BE2C (cell line): ENCODE measurements around the gene DDX11.
"Not testable (repeated sequence)": the region's sequence is repeated elsewhere in the genome, so short reads cannot be mapped to it uniquely, and the experiment has no call there.

Source experiments
- DNase-seq: peaks from one replicate; pipeline ENCODE4 v3.0.0-alpha.2; 2020
- H3K27me3 ChIP-seq: fragments of 250-450 bp; sonication (Bioruptor Pico); 2 replicates; pipeline ENCODE4 v1.5.1; 2020; ENCODE audit warnings: mild to moderate bottlenecking
- H3K36me3 ChIP-seq: fragments of 250-450 bp; sonication (Bioruptor Pico); 2 replicates; pipeline ENCODE4 v1.5.1; 2020; ENCODE audit warnings: mild to moderate bottlenecking
- H3K4me1 ChIP-seq: fragments of 250-450 bp; sonication (Bioruptor Pico); 2 replicates; pipeline ENCODE4 v1.5.1; 2020
- H3K4me3 ChIP-seq: 2 replicates; pipeline ENCODE4 v1.5.1; 2011; ENCODE audit warnings: low read depth, low read length
- H3K9me3 ChIP-seq: fragments of 250-450 bp; sonication (Bioruptor Pico); 2 replicates; pipeline ENCODE4 v1.5.1; 2020
- TF ChIP-seq, protein P1 (sequence below): IDR thresholded peaks from 2 replicates; pipeline ENCODE4 v1.5.1; 2012; ENCODE audit warnings: mild to moderate bottlenecking, low read depth, low read length

DDX11 gene

DNA sequence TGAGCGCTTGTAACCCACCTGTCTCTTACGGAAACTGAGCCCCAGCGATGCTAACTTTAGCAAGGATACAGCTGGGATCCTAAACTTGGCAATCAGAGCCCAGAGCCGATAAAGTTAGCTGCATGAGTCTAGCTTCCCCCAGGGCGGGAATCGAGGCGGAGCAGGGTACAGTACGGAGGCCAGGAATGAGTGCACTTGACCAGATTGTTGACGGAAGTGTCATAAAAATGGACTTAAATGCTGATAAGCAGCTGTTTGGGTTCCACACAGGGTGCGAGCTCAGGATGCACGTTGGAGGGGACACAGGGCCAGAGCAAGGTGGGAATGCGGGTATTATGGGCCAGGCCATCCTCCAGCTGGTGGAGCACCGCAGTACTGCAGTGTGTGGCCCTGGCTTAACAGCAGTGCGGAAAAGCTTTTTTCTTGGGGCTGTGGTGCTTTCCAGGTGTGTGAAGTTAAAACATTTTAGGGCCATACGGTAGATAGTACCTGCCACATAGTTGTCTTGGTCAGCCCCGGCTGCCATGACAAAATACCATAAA is 744 bp downstream of the DDX11 start:
- TF ChIP-seq, protein P1, sequence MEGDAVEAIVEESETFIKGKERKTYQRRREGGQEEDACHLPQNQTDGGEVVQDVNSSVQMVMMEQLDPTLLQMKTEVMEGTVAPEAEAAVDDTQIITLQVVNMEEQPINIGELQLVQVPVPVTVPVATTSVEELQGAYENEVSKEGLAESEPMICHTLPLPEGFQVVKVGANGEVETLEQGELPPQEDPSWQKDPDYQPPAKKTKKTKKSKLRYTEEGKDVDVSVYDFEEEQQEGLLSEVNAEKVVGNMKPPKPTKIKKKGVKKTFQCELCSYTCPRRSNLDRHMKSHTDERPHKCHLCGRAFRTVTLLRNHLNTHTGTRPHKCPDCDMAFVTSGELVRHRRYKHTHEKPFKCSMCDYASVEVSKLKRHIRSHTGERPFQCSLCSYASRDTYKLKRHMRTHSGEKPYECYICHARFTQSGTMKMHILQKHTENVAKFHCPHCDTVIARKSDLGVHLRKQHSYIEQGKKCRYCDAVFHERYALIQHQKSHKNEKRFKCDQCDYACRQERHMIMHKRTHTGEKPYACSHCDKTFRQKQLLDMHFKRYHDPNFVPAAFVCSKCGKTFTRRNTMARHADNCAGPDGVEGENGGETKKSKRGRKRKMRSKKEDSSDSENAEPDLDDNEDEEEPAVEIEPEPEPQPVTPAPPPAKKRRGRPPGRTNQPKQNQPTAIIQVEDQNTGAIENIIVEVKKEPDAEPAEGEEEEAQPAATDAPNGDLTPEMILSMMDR, result peak; percentile 34
- H3K4me1 ChIP-seq, H3K36me3 ChIP-seq, H3K27me3 ChIP-seq, H3K9me3 ChIP-seq: not testable (repeated sequence)
- peak overlapping the region; percentile 61 for H3K4me3 ChIP-seq
- peak; percentile 48 for DNase-seq

DNA sequence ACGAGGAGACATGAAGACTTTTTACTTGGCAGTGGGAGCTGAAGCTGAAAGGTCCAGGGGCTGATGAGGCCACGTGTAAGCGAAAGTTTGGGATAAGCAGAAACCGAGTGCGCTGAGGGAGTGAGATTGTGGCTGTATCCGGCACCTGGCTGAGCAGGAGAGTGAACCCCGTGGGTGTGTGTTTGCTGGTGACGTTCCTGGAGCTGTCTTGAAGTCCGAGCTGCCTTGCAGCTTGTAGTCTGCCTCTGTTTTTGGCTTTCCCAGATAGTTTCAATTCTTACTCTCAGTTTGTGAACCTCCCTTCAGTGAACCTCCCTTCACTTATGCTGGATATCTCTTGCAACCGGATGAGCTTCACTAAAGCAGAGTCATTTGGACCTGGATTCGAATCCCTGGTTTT is 2.5 kb downstream of the DDX11 start:
- not testable (repeated sequence) for DNase-seq, H3K9me3 ChIP-seq, H3K4me3 ChIP-seq

DNA sequence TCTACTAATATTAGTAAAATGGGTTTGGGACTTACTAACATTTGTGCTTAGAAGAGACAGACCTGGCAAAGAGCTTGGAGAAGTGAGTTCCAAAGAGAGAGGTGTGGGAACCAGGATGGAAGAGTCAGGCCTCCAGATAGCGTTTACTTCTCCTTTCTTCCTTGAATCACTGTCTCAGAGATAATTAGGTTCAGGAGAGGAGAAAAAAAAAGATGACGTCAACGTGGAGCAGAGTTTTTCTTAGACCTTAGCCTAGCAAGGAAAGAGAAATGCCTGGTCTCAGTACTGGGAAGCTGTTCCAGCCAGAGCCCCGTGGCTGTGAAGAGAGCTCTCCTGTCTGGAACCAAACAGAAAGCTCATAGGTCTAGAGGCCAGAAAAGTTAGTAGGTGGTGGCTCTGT is 3.4 kb downstream of the DDX11 start:
- not testable (repeated sequence) for H3K36me3 ChIP-seq, H3K4me1 ChIP-seq, H3K4me3 ChIP-seq, DNase-seq, H3K27me3 ChIP-seq, H3K9me3 ChIP-seq

More for the DNA sequence above, 2.5 kb downstream of the DDX11 start:
- H3K4me1 ChIP-seq, H3K27me3 ChIP-seq, H3K36me3 ChIP-seq: not testable (repeated sequence)

DNA sequence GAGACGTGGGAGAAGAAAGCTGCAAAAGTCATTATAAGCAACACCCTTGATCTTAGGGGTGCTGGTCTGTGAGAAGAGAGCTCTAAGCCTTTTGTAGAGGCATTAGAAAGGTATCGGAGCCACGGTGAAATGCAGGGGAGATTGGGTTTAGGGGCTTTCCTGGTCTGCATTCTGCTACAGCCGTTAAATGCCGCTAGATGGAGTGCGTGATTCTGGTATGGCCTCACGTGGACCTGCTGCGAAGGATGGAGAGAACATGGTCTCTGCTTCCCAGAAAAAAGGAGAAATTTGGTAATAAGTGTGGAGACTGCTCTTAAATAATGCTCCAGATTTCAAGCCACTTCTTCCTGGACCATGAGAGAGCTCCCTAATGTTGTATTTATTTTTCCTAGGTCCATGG is 4.3 kb downstream of the DDX11 start:
- DNase-seq, H3K9me3 ChIP-seq, H3K36me3 ChIP-seq, H3K4me3 ChIP-seq, H3K27me3 ChIP-seq, H3K4me1 ChIP-seq: not testable (repeated sequence)

DNA sequence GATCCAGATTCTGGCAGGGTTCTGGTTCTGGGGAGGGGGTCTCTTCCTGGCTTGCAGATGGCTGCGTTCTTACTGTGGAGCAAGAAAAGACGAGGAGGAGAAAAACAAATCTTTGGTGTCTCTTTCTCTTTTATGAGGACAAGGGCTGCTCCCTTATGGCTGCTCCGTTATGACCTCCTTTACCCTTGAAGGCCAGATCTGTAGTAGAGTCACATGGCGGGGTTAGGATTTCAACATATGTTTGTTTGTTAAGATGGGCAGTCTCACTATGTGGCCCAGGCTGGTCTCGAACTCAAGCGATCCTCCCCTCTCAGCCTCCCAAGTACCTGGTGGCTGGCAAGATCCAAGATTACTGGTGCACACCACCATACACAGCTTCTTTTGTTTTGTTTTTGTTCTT is 5.8 kb downstream of the DDX11 start:
- H3K36me3 ChIP-seq, H3K27me3 ChIP-seq, DNase-seq, H3K4me3 ChIP-seq, H3K9me3 ChIP-seq, H3K4me1 ChIP-seq: not testable (repeated sequence)

DNA sequence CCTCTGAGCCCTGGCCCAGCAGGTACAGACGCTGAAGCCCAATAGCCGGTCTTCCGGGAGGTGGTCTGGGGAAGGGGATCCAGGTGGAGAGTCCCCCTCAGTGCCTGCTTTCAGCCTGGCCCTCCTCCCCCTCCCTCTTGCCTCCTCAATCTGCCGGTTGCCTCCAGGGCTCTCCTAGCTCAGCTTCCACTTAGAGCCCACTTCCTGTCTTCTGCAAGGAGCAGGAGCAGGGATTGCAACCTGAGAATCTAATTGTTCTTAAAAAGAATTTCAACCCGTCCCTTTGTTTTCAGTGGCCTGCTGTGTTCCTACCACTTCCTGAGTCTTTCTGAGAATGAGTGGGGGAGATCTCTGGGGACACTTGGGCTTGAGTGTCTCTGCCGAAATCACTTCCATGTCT is 6.6 kb downstream of the DDX11 start:
- DNase-seq, H3K4me3 ChIP-seq, H3K4me1 ChIP-seq, H3K9me3 ChIP-seq, H3K27me3 ChIP-seq, H3K36me3 ChIP-seq: not testable (repeated sequence)

DNA sequence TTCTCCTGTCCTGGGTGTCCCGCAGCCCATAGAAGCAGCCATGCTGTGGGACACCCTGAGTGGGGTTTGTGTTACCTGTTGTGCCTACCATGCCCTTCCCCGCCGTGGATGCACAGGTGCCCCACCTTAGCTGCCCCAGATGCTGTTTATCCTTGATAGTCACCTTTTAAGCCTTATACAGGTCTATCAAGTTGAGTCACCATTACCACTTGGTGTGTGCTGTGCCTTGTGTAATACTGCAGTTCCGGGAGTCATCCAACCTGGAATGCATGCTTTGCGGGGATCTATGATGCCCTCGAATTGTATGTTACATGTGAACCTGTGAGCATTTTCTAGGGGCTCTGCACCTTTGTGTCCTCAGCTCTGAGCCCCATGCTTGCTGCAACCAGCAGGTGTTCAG is 7.6 kb downstream of the DDX11 start:
- H3K27me3 ChIP-seq, DNase-seq, H3K9me3 ChIP-seq, H3K4me3 ChIP-seq, H3K36me3 ChIP-seq, H3K4me1 ChIP-seq: not testable (repeated sequence)

DNA sequence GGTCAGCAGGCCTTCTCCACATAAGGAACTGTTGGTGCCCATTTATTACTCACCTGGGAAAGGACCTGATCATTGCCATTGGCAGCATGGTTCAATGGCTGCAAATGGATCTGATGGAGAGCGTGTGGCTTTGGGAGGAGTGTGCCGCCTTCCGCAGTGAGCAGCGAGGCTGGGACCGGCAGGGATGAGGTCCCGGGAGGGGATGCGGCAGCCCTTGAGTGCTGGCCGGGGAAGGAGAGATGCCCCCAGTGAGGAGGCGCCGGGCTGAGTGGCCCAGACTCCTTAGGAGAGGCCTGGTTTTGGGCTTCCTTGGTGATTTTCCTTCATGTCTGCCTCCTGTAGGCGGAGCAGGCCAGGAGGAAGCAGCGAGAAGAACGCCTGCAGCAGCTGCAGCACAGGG is 10.6 kb downstream of the DDX11 start:
- not testable (repeated sequence) for H3K27me3 ChIP-seq, H3K4me3 ChIP-seq, H3K9me3 ChIP-seq, H3K36me3 ChIP-seq, DNase-seq, H3K4me1 ChIP-seq

DNA sequence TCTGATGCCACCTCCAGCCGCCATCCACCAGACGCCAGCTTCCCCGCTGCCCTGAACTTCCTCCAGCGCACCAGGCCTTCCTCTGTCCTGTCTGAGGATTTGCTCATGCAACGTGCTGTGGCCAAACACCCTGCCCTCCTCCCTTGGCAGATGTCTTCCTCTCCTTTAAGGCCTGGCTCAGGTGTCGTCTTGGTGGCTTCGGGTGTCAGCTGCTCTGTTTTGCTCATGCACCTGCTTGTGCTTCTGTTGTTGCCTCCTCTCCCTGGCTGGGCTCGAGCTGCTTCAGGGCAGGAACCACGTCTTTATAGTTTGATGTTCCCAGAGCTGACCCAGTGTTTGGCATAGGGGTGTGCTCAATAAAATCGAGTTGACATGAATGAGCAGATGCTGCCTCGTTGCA is 12.4 kb downstream of the DDX11 start:
- H3K27me3 ChIP-seq, DNase-seq, H3K36me3 ChIP-seq, H3K4me1 ChIP-seq, H3K9me3 ChIP-seq, H3K4me3 ChIP-seq: not testable (repeated sequence)

DNA sequence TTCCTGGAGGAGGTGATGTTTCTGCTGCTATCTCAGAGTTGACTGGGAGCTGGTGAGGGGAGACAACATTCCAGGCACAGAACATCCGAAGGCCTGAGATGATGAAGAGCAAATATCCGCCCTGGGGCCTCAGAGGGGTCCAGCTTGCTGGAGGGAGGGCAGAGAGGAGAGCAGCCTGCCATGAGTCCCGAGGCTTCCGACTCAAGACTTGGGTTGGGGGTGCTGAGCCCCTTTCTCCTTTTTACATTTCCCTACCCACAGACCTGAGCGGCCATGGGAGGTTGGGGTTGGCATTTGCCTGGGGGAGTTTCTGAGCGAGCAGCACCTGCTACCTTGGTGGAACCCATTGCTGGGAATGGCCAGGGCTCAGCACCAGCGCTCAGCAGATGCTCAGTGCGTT is 13.8 kb downstream of the DDX11 start:
- H3K36me3 ChIP-seq, H3K9me3 ChIP-seq, H3K27me3 ChIP-seq, DNase-seq, H3K4me3 ChIP-seq, H3K4me1 ChIP-seq: not testable (repeated sequence)

DNA sequence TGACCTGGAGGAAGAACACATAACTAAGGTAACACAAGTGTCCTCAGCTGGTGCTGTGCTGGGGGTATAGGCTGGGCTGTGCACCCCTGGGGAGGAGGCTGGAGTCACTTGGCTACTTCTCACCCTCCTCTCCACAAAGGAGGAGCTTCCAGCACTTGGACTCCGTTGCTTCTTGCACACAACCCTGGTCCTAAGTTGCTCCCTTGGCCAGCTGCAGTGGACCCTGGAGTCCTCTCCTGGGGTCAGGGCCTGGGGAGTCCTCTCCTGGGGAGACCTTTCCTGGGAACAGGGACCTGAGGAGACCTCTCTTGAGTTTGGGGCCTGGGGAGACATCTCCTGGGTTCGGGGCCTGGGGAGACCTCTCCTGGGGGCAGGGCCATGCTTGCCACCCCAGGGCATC is 14.3 kb downstream of the DDX11 start:
- H3K27me3 ChIP-seq, H3K9me3 ChIP-seq, DNase-seq, H3K4me3 ChIP-seq, H3K4me1 ChIP-seq, H3K36me3 ChIP-seq: not testable (repeated sequence)

DNA sequence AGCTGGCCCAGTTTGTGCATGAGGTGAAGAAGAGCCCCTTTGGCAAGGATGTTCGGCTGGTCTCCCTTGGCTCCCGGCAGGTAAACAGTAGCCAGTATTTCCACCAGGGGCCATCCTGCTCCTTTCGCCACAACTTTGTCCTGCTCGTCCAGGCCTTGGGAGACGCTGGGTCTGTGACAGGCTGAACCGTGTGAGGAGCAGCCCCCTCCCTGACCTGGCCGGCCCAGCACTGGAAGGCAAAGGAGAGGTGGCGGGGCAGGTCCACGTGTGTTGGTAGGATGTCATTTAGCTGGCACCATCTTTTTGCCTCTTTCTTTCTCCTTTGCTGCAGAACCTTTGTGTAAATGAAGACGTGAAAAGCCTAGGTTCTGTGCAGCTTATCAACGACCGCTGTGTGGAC is 15.4 kb downstream of the DDX11 start:
- Histone ChIP-seq H3K27me3 (no peaks in the 10 kb centered on the region), H3K4me3 (no peak overlapping the region), H3K9me3 (no peaks in the 10 kb centered on the region), H3K4me1 (no peaks in the 10 kb centered on the region), H3K36me3 (peaks cover 9% of the 10 kb centered on the region)
- DNase-seq, result no peak
- TF ChIP-seq, protein P1, result no peak

DNA sequence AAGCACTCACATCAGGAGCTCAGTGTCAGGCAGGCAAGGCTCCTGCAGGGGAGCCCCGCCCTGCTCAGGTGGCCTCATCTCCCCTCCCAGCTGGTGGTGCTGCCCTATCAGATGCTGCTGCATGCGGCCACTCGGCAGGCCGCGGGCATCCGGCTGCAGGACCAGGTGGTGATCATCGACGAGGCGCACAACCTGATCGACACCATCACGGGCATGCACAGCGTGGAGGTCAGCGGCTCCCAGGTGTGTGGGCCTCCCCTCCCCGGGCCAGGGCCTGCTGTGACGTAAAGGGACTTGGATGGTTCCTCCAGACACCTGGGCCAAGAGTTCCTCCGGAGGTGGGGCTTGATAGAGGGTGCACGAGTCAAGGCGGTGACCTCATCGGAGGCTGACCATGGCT is 18.0 kb downstream of the DDX11 start:
- H3K36me3 ChIP-seq, DNase-seq, H3K4me3 ChIP-seq, H3K9me3 ChIP-seq, H3K27me3 ChIP-seq, H3K4me1 ChIP-seq: not testable (repeated sequence)

DNA sequence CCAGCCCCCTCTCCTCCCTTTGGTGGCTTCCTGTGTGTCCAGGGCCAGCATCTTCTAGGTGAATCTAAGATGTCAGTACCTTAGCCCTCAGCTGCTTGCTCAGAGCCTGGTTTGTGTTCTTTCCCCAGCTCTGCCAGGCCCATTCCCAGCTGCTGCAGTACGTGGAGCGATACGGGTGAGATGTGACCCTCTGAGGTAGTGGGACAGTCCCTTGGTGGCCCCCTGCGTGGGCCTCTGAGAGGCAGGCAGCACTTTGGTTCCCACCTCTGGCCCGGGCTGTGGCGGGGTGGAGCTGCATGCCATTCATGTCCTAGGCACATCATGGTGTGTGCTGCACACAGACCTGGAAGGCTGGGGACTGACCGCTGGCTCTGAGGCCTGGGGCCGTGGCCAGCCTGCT is 19.1 kb downstream of the DDX11 start:
- not testable (repeated sequence) for DNase-seq, H3K4me1 ChIP-seq, H3K27me3 ChIP-seq, H3K36me3 ChIP-seq, H3K4me3 ChIP-seq, H3K9me3 ChIP-seq
